Activated naive CD8-positive, alpha-beta T cell treated with anti-CD3 and anti-CD28 coated beads, Interleukin-2, amount 50 U/mL, for 24 hours (primary cell): ENCODE measurements around the gene PLEKHB1.
"Not testable (repeated sequence)": the region's sequence is repeated elsewhere in the genome, so short reads cannot be mapped to it uniquely, and the experiment has no call there.

ENCODE experiments used
- ATAC-seq: fragments of 150-1000 bp; cut with Tn5 transposase; one replicate; pipeline ENCODE4 v1.10.0; 2021
- DNase-seq: peaks from one replicate; pipeline ENCODE4 v3.0.0; 2021
- H3K27ac Mint-ChIP-seq: one replicate; pipeline ENCODE4 v1.8.0; 2021; ENCODE audit warnings: mild to moderate bottlenecking, mixed read lengths
- H3K27me3 Mint-ChIP-seq: one replicate; pipeline ENCODE4 v1.8.0; 2021; ENCODE audit warnings: mixed read lengths
- H3K36me3 Mint-ChIP-seq: one replicate; pipeline ENCODE4 v1.8.0; 2021; ENCODE audit warnings: low read depth, mixed read lengths
- H3K4me1 Mint-ChIP-seq: one replicate; pipeline ENCODE4 v1.8.0; 2021; ENCODE audit warnings: mixed read lengths
- H3K4me3 Mint-ChIP-seq: one replicate; pipeline ENCODE4 v1.8.0; 2021; ENCODE audit warnings: mild to moderate bottlenecking, moderate library complexity, mixed read lengths
- H3K9me3 Mint-ChIP-seq: one replicate; pipeline ENCODE4 v1.8.0; 2021; ENCODE audit warnings: mixed read lengths

The PLEKHB1 gene

DNA sequence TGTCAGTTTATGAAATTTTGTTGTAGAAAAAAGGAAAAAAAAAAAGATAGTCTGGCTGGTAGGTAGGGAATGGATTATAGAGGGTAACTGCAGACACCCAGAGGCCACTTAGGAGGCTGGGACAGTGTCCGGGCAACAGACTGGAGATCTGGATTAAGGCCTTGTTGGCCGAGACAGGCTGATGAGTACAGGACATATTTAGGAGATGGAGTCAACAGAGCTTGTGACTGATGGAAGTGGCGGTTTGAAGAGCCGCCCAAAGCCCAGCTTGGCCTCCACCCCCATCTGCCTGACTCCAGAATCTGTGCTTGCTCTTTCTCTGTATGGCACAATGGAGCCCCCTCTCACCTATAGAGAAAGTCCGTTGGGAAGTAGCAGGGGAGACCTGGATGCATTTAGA lies 7.6 kb downstream of the PLEKHB1 start:
- H3K36me3 Mint-ChIP-seq: no peaks in the 10 kb centered on the region
- ATAC-seq (no peak), DNase-seq (no peak)
- no peaks in the 10 kb centered on the region for H3K4me1 Mint-ChIP-seq
- H3K27ac Mint-ChIP-seq: no peak overlapping the region
- no peaks in the 10 kb centered on the region for H3K27me3 Mint-ChIP-seq
- no peak overlapping the region for H3K4me3 Mint-ChIP-seq
- H3K9me3 Mint-ChIP-seq: no peaks in the 10 kb centered on the region

DNA sequence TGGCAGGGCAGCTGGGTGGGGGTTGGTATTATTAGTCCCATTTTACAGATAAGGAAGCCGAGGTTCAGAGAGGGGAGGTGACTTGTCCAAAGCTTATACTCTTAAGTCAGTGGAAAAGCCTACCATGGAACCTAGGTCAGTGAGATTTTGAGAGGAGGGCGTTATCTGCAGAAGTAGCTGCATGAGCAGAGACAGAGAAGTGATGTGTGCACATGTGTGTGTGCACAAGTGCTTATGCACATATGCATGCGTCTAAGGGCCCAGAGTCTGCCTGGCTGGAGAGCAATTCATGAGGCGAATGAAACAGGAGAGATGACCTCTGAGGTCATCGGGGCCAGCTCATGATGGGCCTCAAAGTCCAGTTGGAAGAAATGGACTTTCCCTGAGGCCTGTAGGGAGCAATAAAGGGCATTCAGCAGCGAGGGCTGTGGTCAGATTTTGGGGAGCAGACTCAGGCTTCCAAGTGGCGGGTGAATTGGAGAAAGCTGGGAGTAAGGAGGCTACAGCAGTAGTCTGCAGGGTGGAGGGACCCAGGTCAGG lies 8.2 kb downstream of the PLEKHB1 start:
- Mint-ChIP-seq H3K4me1 (no peaks in the 10 kb centered on the region), H3K27ac (no peak overlapping the region), H3K36me3 (no peaks in the 10 kb centered on the region), H3K4me3 (no peak overlapping the region), H3K9me3 (no peaks in the 10 kb centered on the region), H3K27me3 (no peaks in the 10 kb centered on the region)
- ATAC-seq (no peak), DNase-seq (no peak)

DNA sequence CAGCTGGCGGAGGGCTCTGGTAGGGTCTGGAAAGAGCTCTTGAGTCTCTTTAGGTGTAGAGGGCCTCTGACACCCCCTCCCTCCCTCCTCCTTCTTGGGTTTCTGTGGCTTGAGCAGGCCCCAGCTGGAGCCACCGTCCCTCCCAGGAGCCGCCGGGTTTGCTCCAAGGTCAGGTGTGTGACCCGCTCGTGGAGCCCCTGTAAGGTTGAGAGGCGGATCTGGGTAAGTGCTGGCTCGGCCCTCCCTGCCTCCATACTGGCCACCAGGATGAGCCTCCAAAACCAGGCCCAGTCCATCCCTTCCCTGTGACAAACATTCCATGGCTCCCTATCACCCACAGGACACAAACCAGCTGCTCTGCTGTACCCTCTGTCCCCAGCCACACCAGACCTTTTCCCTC lies 9.3 kb downstream of the PLEKHB1 start:
- Mint-ChIP-seq H3K4me1 (peaks cover under 1% of the 10 kb centered on the region), H3K27ac (no peak overlapping the region), H3K36me3 (no peaks in the 10 kb centered on the region), H3K27me3 (no peaks in the 10 kb centered on the region), H3K4me3 (no peak overlapping the region), H3K9me3 (no peaks in the 10 kb centered on the region)
- ATAC-seq (no peak), DNase-seq (no peak)

DNA sequence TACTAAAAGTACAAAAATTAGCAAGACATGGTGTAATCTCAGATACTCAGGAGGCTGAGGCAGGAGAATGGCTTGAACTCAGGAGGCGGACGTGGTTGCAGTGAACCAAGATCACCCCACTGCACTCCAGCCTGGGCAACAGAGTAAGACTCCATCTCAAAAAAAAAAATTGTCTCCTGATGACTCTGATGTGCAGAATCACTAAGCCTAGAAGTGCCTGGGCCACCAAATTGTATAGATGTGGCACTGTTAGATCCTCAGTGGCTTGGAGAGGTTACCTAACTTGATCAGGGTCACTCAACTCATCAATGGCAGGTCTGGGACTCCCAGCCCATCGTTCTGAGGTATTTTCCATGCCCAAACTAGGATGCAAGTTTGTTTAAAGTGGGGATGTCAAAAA lies 10.6 kb downstream of the PLEKHB1 start:
- no peaks in the 10 kb centered on the region for H3K36me3 Mint-ChIP-seq
- no peak for ATAC-seq
- H3K27ac Mint-ChIP-seq: no peak overlapping the region

DNA sequence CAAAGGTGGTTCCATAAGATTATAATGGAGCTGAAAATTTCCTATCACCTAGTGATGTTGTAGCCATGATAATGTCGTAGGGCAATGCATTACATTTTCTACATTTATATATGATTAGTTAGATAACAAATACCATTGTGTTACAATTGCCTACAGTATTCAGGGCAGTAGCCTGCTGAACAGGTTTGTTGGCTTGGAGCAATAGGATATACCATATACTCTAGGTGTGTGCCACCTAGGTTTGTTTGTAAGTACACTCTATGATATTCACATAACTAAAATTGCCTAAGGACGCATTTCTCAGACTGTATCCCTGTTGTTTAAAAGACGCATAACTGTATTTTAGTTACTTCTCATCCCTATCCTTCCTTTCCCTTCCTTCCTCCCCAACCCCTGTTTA lies 13.6 kb downstream of the PLEKHB1 start:
- no peak overlapping the region for H3K4me3 Mint-ChIP-seq
- no peak overlapping the region for H3K27ac Mint-ChIP-seq
- ATAC-seq (no peak), DNase-seq (no peak)
- peaks cover 5% of the 10 kb centered on the region for H3K4me1 Mint-ChIP-seq
- no peaks in the 10 kb centered on the region for H3K36me3 Mint-ChIP-seq
- no peaks in the 10 kb centered on the region for H3K9me3 Mint-ChIP-seq
- H3K27me3 Mint-ChIP-seq: no peaks in the 10 kb centered on the region

More for the DNA sequence above, 10.6 kb downstream of the PLEKHB1 start:
- no peak overlapping the region for H3K4me3 Mint-ChIP-seq
- H3K27me3 Mint-ChIP-seq: no peaks in the 10 kb centered on the region
- no peaks in the 10 kb centered on the region for H3K9me3 Mint-ChIP-seq
- no peak for DNase-seq
- peaks cover 5% of the 10 kb centered on the region for H3K4me1 Mint-ChIP-seq

DNA sequence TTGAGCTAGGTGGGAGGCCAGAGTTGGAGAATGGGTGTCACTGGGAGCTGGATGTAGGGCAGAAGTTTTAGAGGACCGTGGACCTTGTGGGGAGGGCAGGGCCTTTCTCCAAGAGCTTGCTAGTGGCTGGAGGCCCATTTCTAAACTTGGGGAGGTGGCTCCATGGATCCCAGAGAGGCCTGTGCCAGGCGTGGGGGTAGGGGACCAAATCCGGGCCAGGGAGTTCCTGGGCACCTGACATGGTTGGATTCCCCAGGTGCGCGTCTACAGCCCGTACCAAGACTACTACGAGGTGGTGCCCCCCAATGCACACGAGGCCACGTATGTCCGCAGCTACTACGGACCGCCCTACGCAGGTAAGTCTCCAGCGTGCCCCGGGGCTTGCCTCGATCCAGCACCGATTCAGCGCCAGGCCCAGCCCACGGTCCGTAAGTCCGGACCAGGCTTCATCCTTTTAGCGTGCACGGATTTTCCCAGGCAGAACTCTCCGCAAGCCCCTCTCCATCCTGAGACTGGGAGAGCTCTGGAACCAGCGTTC lies 14.2 kb downstream of the PLEKHB1 start:
- DNase-seq: no peak
- H3K27ac Mint-ChIP-seq: no peak overlapping the region
- peaks cover 5% of the 10 kb centered on the region for H3K4me1 Mint-ChIP-seq
- peak; percentile 14 for ATAC-seq
- H3K4me3 Mint-ChIP-seq: no peak overlapping the region
- H3K36me3 Mint-ChIP-seq: no peaks in the 10 kb centered on the region
- no peaks in the 10 kb centered on the region for H3K27me3 Mint-ChIP-seq
- no peaks in the 10 kb centered on the region for H3K9me3 Mint-ChIP-seq

DNA sequence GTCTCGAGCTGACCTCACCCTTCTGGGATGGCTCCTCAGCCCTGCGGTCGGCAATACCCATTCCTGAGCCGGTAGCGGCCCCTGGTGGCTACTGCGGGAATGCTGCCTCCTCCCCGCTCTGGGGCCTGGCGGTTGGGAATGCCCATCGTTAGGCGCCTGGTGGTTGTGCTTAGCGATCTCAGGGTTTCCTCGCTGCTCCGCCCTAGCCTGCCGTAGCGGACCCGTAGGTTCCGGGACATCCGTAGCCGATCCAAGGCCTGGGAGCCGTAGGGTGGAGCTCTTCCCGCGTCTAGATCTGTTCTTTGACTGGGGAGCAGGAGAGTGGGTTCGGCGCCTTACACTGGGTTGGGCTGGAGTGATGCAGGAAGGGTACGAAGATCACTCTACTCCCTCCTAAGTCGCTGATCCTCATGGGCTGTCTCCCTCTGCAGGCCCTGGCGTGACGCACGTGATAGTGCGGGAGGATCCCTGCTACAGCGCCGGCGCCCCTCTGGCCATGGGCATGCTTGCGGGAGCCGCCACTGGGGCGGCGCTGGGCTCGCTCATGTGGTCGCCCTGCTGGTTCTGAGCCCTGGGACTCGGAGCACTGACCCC lies 14.8 kb downstream of the PLEKHB1 start:
- peak; percentile 84 for ATAC-seq
- Mint-ChIP-seq H3K36me3 (no peaks in the 10 kb centered on the region), H3K4me1 (peaks cover 5% of the 10 kb centered on the region), H3K4me3 (peak overlapping the region; percentile 48), H3K9me3 (no peaks in the 10 kb centered on the region), H3K27me3 (no peaks in the 10 kb centered on the region), H3K27ac (no peak overlapping the region)
- DNase-seq: peak; percentile 92

DNA sequence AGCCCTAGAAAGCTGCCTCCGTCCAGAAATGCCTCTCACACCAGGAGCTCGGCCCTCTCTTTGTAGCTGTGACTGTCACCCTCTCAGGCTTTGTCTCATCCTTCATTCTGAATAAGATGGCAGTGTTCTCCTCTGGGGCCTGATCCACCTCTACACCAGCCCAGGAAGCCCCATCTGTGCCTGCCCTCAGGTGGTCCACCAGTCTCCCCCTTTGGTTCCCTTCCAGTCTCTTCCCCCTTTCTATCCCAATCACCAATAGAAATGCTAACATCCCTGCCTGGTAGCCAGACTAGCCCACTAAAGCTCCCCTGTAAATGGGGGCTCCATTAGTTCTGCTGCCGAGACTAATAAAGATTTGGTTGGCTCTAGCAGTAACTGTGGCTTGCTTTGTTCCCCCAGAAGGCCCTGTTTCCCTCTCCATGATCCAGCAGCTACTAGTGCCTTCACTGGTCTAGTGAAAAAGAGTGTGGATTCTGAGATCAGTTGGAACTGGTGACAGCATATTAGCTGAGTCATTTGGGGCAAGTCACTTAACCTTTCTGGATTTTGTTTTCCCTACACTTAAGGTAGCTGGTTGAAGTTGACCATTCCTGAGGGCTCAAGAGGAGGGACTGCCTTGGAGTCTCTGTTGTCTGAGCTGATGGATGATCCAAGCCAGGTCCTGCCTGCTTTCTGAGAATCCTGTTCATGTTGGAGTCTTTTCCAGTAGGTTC lies 16.2 kb downstream of the PLEKHB1 start:
- Mint-ChIP-seq H3K4me3 (no peak overlapping the region), H3K27ac (no peak overlapping the region), H3K36me3 (no peaks in the 10 kb centered on the region), H3K9me3 (no peaks in the 10 kb centered on the region), H3K4me1 (peaks cover 5% of the 10 kb centered on the region), H3K27me3 (no peaks in the 10 kb centered on the region)
- ATAC-seq (no peak), DNase-seq (no peak)

DNA sequence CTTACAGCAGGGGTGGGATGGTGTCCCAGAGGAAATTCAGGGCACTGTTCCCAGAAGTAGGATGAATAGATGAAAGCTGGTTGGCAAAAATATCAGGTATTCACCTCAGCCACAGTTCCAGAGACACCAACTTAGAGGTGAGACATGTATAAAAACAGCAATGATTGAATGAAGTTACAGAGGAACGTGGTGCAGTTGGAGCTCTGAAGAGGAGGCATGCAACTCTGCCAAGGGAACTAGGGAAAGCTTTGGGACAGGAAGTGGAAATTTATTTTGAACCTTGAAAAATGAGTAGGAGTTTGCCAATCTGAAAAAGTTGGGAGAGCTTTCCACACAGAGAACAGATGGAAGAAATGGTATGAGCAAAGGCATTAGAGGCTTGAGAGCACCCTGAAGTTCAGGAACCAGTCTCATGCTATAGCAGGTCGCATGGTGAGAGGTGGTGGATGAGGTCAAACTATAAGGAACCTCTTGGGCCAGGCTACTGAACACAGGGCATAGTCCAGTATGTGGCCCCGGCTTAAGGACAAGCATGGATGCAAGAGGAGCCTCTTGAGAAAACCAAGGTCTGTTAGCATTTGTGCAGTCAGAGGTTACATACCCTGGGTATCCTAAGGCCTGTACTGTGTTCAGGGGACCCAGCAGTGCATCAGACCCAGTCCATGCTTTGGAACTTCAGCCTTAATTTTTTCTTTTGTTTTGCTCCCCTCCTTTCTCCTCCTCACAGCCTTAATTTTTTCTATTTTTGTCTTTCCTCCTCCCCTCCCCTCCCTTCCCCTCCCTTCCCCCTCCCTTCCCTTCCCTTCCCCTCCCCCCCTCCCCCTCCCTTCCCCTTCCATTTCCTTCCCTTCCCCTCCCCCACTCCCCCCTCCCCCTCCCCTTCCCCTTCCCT lies 17.5 kb downstream of the PLEKHB1 start:
- Mint-ChIP-seq H3K4me3 (no peak overlapping the region), H3K27me3 (no peaks in the 10 kb centered on the region), H3K36me3 (no peaks in the 10 kb centered on the region), H3K4me1 (peaks cover 5% of the 10 kb centered on the region), H3K27ac (no peak overlapping the region), H3K9me3 (no peaks in the 10 kb centered on the region)
- no peak for ATAC-seq
- no peak for DNase-seq

DNA sequence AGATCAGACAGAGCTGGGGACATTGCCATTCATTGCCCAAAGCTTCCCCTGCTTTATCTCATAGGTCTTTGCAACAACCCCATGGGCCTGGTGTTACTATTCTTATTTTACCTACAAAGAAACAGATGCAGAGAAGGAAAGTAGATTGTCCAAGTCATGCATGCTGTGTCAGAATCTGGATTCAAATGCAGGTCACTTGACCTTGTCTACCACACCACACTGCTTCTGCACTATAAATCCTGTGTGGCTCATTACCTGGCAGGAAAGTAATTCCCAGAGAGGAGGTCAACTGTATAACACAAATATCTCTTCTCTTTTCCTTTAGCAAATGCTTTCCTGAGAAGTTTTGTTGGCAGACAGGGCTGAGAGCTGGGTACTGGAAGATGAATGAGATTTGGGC lies 18.5 kb downstream of the PLEKHB1 start:
- ATAC-seq (no peak), DNase-seq (no peak)
- Mint-ChIP-seq H3K27ac (no peak overlapping the region), H3K27me3 (no peaks in the 10 kb centered on the region), H3K4me1 (peaks cover 5% of the 10 kb centered on the region), H3K4me3 (no peak overlapping the region), H3K36me3 (no peaks in the 10 kb centered on the region), H3K9me3 (no peaks in the 10 kb centered on the region)

DNA sequence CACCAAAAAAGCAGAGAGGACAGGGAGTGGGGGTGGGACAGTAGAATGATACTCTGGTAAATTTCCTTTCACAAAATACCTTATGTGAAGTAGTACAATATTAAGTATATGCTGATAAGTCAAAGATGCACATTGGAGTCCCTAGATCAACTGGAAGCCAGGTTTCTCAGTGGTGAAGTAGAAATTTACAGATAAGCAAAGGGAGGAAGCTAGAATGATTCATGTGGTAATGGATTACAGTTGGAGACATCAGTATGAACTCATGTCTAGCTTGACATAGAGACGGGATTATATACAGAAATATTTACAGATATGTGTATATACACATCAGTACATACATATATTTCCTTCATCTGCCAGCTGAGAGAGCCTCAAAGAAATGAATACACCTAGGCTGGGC lies 21.5 kb downstream of the PLEKHB1 start:
- ATAC-seq (no peak), DNase-seq (no peak)
- Mint-ChIP-seq H3K4me1 (no peaks in the 10 kb centered on the region), H3K27me3 (no peaks in the 10 kb centered on the region), H3K9me3 (no peaks in the 10 kb centered on the region), H3K36me3 (no peaks in the 10 kb centered on the region), H3K27ac (no peak overlapping the region), H3K4me3 (no peak overlapping the region)

DNA sequence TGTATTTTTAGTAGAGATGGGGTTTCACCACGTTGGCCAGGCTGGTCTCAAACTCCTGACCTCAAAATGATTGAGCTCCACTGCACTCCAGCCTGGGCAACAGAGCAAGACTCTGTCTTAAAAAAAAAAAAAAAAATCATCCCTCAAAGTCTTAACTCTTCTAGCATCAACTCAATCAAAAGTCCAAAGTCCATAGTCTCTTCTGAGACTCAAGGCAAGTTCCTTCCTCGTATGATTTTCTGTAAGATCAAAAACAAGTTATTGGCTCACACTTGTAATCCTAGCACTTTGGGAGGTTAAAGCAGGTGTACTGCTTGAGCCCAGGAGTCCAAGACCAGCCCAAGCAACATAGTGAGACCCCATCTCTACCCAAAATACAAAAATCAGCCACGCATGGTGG lies 24.4 kb downstream of the PLEKHB1 start:
- no peaks in the 10 kb centered on the region for H3K27me3 Mint-ChIP-seq
- DNase-seq (no peak), ATAC-seq (no peak)
- no peak overlapping the region for H3K27ac Mint-ChIP-seq
- H3K9me3 Mint-ChIP-seq: no peaks in the 10 kb centered on the region
- H3K36me3 Mint-ChIP-seq: no peaks in the 10 kb centered on the region
- no peaks in the 10 kb centered on the region for H3K4me1 Mint-ChIP-seq
- H3K4me3 Mint-ChIP-seq: no peak overlapping the region

DNA sequence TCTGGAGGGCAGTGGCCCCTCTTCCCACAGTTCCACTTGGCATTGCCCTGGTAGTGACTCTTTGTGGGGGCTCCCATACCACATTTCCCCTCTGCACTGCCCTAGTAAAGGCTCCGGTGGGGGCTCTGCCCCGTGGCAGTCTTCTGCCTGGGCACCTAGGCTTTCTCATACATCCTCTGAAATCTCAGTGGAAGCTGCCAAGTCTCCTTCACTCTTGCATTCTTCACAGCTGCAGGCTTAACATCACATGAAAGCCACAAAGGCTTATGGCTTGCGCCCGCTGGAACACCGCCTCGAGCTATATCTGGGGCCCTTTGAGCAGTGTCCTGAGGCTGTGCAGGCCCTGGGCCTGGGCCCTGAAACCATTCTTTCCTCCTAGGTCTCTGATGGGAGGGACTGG lies 25.3 kb downstream of the PLEKHB1 start:
- ATAC-seq (no peak), DNase-seq (no peak)
- Mint-ChIP-seq H3K27me3 (no peaks in the 10 kb centered on the region), H3K27ac (no peak overlapping the region), H3K4me1 (no peaks in the 10 kb centered on the region), H3K4me3 (no peak overlapping the region), H3K9me3 (no peaks in the 10 kb centered on the region), H3K36me3 (no peaks in the 10 kb centered on the region)

DNA sequence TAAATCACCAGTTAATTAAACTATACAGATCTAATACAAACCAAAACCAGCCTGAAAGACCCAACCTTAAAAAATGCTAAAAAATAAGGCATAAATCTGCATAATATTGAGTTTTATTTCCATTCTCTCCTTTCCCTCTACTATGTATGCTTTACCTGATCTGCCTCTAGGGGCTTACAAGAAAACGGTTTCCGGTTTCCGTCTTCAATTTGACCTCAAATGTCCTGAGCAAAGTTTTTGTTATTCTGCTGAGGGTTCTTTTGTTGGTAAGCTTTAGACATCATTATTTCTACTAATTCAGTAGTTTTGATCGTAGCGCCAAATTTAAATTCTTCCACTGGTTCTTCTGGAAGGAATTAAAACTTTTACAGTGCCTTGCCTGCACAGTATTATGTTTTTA lies 30.2 kb downstream of the PLEKHB1 start:
- not testable (repeated sequence) for H3K27me3 Mint-ChIP-seq, H3K4me3 Mint-ChIP-seq, ATAC-seq, DNase-seq, H3K4me1 Mint-ChIP-seq, H3K9me3 Mint-ChIP-seq, H3K27ac Mint-ChIP-seq
- H3K36me3 Mint-ChIP-seq: peaks cover 11% of the 10 kb centered on the region
